NT2/D1 (cell line): ENCODE results near the gene MSH5.

Experiments
- SUZ12 ChIP-seq: IDR thresholded peaks from 2 replicates; pipeline ENCODE4 v1.6.1; 2011; ENCODE audit not compliant: insufficient read length, insufficient read depth; ENCODE audit errors: extremely low read depth
- YY1 ChIP-seq: IDR thresholded peaks from 2 replicates; pipeline ENCODE4 v1.6.1; 2011; ENCODE audit not compliant: insufficient read length, insufficient read depth

DNA sequence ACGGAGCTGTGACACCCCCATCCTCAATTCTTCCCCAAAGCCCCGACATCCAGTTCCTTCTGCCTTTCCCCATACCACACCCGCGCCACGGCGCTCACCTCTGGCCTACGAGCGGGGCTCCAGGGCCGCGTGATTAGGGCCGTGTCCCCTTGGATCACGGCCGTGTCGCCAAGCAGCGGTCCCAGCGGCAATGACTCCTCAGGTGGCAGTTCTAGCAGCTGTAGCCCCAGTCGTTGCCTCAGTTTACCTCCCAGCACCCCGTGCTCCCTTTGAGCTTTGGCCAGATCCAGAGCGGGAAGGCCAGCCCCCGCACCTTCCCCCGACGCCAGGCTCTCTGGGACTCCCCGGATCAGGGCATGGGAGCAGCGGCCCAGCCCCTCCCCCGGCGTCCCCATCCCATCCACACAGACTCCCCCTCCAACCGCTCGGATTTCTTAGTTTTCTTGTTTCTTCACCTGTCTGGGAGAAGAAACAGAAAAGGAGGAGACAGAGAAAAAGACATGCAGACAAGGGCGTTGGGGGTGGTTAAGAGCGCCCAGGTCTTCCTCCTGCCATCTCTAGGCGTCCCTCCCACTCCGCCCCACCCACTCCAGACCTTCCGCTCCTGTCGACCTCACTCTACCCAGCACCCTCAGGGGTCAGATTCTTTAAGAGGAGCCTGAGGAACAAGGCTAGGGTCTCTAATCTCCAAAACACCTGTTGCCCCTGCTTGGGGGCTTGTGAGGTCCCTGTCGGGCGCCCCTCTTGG is 10.9 kb upstream of the MSH5 start, which contains the start of gene DDAH2:
- TF ChIP-seq SUZ12 = no peak
- TF ChIP-seq YY1 = no peak
